Inflammatory macrophage treated with lipopolysaccharide for 1 hour (primary cell): ENCODE measurements around the gene VPS35L.
"Not testable (repeated sequence)": the region's sequence is repeated elsewhere in the genome, so short reads cannot be mapped to it uniquely, and the experiment has no call there.

ENCODE experiments used
- DNase-seq, 2 donors: peaks; one replicate each; pipeline ENCODE4 v3.0.0-alpha.2; 2020 to 2022

Gene VPS35L

GRCh38 chr16:19532601-19533000 is 22.9 kb upstream of the VPS35L start:
- DNase-seq, result no peak

- DNase-seq, result no peak
These were observed 15.1 kb upstream of the VPS35L start for GRCh38 chr16:19540241-19540970.

- DNase-seq, result no peak
These were observed 13.2 kb upstream of the VPS35L start for GRCh38 chr16:19542138-19542821.

DNA sequence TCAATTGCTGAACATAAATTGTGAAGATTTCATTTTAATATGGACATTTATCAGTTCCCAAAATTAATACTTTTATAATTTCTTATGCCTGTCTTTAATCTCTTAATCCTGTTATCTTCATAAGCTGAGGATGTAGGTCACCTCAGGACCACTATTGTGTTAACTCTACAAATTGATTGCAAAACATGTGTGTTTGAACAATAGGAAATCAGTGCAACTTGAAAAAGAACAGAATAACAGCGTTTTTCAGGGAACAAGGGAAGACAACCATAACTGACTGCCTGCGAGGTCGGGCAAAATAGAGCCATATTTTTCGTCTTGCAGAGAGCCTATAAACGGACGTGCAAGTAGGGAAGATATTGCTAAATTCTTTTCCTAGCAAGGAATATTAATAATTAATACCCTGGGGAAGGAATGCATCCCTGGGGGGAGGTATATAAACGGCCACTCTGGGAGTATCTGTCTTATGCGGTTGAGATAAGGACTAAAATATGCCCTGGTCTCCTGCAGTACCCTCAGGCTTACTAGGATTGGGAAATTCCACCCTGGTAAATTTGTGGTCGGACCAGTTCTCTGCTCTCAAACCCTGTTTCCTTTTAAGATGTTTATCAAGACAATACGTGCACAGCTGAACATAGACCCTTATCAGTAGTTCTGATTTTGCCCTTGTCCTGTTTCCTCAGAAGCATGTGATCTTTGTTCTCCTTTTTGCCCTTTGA is 12.1 kb upstream of the VPS35L start:
- not testable (repeated sequence) for DNase-seq

DNA sequence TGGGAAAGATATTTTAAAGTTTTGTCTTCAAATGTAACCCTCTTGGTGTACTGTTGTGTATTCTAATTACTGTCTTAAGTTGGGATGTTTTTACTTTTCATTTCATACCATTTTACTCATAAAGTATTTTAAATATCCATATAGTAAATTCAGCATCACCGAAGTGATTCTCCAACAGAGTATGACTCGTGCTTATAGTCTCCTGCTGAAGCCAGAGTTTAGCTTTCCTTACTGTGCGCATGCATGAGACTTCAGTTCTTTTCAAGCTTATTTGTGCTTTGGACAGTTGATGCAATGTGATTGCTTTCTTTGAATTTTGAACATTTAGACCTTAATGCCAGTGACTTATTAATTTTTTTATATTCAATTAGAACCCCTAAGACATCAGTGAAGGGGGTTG is 7.4 kb upstream of the VPS35L start:
- no peak for DNase-seq

DNA sequence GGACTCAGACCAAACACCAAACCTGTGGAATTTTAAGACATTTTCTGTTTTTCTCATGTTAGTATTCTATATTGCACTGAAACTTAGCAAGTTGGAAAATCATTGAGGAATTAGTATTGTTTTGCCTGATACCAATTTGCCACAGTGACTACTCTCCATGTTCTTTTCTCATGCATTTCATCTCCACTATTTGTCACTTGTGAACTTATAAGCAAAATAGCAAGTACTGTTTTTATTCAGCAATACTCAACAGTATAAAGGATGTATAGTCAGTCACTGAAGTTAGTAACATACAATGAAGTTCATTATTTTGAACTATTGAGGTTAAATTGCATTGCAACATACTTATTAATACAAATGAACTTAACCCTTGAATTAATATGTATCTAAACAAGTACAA is 5.8 kb upstream of the VPS35L start:
- no peak for DNase-seq

GRCh38 chr16:19555938-19556771 is 652 bp downstream of the VPS35L start:
- peak; percentile 17 to 35 for DNase-seq

DNA sequence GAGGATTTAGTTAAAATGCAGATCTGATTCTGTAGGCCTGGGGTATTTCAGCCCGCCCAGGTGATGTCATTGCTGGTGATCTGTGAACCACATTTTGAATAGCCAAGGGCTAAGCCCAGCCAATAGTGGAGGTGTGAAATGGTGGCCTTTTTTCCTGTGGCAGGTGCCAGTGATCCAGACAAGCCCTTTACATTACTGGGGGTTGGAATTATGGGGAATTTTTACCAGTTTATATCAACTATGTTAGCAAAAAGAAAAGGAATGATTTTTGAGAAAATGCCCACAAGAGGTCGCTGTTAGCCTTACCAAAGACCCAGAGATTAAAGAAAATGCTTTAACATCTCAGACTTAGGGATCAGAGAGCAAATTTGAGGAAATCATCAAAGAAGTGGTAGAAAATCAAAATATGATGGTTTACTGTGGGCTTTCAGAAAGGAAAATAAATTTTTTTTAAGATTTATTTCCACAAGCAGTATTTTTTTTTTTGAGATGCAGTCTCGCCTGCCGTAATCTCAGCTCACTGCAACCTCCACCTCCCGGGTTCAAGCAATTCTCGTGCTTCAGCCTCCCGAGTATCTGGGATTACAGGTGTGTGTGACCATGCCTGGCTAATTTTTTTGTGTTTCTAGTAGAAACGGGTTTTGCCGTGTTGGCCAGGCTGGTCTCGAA is 3.9 kb downstream of the VPS35L start:
- DNase-seq, result peak; percentile 51 to 88

GRCh38 chr16:19560078-19560477 is 4.6 kb downstream of the VPS35L start:
- no peak for DNase-seq

DNA sequence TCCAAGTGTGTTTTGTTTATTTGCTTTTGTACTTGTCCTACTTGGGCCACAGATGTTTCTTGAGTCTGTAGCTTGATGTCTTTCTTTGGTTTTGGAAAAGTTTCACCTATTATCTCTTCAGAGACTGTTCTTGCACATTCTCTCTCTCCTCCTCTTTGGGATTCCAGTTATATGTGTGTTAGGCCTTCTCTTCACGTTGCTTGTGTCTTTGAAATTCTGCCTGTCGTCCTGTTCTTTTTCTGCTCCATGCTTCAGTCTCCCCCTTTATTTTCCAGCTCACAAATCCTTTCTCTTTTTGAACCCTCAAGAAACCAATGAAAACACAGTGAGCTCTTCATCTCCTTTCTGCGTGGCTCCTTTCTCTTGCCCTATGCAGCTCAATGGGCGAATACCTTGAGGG is 7.9 kb downstream of the VPS35L start:
- no peak for DNase-seq

- DNase-seq, result no peak
These were observed 10.9 kb downstream of the VPS35L start for GRCh38 chr16:19566362-19566761.

DNA sequence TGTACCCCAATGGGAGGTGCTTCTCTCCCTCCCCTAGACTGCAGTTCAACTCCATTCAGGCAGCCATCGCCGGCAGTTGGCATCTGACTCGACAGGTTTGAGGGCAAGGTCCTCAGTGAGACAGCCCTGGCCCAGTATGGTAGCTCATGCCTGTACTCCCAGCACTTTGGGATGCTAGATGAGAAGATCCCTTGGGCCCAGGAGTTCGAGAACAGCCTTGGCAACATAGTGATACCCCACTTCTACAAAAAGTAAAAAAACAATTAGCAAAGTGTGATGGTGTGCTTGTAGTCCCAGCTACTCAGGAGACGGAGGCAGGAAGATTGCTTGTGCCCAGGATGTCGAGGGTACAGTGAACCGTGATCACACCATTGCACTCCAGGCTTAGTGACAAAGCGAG is 12.1 kb downstream of the VPS35L start:
- DNase-seq, result no peak

DNA sequence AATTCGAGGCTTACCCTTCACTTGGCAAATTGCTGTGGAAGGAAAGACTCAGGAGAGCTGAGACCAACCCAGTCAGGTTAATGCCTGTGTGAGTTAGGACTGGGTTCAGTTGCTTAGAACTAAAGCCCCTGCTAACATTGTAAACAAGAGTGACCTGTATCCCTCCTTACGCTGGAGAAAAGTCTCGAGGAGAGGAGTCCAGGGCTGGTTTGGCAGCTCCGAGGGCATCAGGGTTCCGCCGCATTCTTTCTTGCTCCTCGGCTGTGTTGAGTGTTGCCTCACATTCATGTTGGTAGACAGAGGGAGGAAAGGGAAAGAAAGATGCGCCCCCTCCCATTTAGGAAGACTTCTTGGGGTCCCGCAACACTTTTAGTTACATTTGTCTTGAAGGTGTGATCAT is 18.5 kb downstream of the VPS35L start:
- no peak for DNase-seq

DNA sequence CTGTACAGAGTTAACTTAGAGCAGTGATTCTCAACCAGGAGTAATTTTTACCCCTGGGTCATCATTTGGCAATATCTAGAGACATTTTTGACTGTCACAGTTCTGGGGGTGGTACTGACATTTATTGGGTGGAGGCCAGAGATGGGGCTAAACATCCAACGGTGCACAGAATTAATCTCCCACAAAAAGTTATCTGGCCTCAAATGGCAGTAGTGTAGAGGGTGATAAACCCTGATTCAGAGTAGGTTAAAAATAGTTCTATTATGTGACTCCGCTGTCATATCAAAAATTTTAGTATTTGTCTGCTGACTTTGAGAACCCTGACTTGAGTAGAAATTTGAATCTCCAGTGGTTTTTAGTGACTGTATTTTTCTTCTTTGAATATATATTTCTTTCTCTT is 19.1 kb downstream of the VPS35L start:
- no peak for DNase-seq

DNA sequence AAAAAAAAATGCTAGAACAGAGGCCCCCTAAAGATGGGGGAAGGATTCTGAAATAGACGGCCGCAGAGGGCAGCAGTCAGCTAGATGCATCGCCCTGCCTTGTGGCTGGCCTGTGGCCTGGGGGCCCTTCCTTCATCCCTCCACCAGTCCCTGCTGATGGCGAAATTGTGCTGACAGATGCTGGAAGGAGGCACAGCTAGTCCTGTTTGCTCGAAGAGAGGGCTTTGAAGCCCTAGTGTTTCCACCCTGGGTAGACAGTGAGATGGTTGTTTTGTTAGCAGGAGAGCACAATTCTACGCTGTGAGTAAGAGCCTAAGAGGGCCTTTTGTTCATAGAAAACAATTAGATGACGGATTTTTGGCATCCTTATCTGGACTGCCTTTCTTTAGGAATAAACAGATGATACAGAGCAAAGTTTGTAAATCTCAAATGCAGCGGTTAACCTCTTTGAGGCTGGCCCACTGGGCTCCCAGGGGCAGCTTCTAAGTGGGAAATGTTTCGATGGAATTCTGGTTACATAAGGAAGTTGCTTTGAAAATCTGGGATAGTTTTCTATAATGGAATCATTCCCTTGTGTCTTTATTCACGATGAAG is 23.0 kb downstream of the VPS35L start:
- no peak for DNase-seq

DNA sequence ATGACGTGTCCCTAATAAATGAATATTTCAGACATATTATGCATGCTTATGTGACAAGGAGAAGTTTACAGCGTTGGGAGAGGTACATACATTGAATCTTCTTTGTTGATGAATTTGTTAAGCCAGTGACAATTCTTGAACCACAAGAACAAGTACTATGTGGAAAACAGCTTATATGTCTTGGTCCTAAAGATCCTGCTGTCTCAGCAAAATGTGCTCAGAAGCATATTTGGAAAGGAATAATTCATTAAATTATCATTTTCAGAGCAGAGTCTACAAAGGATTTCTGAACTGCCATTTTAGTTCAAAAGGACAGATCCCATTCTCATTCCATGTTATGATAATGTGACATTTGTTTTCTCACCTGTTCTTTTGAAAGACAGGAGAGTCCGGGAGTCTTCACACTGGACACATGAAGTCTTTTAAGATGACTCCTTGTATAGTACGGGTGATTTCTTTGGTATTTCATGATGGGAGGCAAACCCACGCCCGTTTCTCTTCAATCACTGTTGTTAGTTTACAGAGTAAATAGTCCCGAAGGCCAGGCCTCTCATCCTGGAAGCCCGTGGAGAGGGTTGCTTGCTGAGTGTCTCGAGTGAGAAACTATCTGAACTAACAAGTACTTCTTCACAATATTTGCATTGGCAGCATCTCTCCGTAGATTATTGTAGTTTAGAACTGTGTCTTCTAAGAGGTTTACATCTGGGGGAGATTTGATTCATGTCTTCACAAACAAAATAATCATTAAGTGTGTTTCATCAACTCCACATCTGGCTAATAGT is 26.7 kb downstream of the VPS35L start:
- no peak for DNase-seq

DNA sequence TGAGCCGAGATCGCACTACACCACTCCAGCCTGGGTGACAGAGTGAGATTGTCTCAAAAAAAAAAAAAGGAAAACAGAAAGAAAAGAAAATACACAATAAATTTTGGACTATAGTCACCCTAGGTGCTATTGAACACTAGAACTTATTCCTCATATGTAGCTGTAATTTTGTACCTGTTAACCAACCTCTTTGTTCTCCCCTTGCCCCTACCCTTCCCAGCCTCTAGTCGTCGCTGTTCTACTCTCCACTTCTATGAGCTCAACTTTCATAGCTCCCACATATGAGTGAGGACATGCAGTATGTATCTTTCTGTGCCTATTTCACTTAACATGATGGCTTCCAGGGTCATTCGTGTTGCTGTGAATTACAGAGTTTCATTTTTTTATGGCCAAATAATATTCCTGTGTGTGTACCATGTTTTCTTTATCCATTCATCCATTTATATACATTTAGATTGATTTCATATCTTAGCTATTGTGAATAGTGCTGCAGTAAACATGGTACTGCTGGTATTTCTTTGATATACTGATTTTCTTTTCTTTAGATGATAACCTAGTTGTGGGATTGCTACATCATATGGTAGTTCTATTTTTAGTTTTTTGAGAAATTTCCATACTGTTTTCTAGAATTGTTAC is 28.3 kb downstream of the VPS35L start:
- DNase-seq, result peak; percentile 39 to 48

DNA sequence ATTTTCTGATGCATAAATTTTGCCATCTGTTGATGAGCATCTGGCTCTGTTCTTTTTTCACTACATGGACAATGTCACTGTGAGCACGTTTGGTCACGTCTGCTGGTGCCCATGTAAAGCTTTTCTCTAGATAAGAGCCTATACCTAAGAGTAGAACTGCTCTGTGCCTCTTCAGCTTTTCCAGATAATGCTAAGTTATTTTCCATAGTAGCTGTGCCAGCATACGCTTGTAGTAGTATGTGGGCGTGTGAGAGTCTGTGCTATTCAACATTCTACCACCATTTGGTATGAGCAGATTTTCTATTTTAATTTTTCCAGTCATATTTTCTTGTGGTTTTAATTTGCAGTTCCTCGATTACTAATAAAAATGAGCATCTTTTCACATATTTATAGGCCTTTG is 33.2 kb downstream of the VPS35L start:
- DNase-seq, result no peak

DNA sequence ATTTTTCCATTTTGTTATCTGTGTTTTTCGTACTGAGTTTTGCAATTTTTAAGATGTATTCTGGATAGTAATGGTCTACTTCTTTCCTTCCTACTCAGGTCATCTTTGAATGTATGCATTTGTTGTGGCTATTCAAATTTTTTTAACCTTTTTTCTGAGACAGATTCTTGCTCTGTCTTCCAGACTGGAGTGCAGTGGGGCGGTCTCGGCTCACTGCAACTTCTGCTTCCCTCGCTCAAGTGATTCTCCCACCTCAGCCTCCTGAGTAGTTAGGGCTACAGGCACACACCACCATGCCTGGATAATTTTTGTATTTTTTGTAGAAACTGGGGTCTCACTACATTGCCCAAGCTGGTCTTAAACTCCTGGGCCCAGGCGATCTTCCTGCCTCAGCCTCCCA is 33.6 kb downstream of the VPS35L start:
- no peak for DNase-seq

DNA sequence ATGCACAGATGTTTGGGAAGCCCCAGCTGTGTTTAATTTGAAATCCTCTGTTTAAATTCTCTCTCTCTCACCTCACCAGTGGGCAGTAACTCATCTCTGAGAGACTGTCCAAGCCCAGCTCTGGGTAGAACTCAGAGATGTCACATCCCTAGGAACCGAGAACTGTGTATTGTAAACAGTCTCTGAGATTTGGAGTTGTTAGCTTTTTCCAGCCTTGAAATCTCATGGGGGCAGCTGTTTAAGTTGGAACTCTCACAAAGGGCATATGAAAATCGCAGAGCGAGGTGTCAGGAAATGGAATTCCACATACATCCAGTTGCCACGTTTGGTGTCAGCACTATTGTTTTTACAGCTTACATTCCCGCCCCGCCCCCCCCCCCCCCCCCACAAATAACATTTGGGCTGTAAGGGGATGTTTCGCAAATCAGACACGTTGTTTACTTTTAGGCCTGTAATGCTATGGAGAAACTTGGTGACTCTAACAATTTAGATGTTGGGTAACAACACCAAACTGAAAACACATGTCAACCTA is 34.3 kb downstream of the VPS35L start:
- no peak for DNase-seq
